GM12875 (cell line): ENCODE data around the gene AIFM3.
"Not testable (repeated sequence)": the region's sequence is repeated elsewhere in the genome, so short reads cannot be mapped to it uniquely, and the experiment has no call there.

Experiments used
- H3K4me3 ChIP-seq: one replicate; pipeline ENCODE4 v1.5.1; 2011; ENCODE audit warnings: low read depth, low read length, control low read depth
- TF ChIP-seq, protein P1 (sequence below): IDR thresholded peaks from 2 replicates; pipeline ENCODE4 v1.5.1; 2011; ENCODE audit warnings: low read depth, mild to moderate bottlenecking, control low read depth, inconsistent platforms, low read length, moderate library complexity, borderline replicate concordance; ENCODE audit not compliant: insufficient read depth

The AIFM3 gene

DNA sequence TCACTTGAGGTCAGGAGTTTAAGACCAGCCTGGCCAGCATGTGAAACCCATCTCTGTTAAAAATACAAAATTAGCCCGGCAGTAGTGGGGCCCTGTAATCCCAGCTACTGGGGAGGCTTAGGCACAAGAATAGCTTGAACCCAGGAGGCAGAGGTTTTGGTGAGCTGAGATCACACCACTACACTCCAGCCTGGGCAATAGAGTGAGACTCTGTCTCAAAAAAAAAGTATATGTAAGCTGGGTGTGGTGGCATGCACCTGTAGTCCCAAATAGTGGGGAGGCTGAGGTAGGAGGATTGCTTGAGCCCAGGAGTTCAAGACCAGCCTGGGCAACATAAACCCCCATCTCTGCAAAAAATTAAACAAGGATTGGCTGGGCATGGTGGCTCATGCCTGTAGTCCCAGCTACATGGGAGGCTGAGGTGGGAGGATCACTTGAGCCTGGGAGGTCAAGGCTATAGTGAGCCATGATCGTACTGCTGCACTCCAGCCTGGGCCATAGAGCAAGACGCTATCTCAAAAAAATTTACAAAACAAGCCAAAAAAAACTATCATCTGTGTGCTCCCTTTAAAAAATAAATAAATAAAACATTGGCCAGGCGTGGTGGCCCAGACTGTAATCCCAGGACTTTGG is 39.0 kb upstream of the AIFM3 start:
- TF ChIP-seq, protein P1, sequence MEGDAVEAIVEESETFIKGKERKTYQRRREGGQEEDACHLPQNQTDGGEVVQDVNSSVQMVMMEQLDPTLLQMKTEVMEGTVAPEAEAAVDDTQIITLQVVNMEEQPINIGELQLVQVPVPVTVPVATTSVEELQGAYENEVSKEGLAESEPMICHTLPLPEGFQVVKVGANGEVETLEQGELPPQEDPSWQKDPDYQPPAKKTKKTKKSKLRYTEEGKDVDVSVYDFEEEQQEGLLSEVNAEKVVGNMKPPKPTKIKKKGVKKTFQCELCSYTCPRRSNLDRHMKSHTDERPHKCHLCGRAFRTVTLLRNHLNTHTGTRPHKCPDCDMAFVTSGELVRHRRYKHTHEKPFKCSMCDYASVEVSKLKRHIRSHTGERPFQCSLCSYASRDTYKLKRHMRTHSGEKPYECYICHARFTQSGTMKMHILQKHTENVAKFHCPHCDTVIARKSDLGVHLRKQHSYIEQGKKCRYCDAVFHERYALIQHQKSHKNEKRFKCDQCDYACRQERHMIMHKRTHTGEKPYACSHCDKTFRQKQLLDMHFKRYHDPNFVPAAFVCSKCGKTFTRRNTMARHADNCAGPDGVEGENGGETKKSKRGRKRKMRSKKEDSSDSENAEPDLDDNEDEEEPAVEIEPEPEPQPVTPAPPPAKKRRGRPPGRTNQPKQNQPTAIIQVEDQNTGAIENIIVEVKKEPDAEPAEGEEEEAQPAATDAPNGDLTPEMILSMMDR, result no peak
- H3K4me3 ChIP-seq, result no peak overlapping the region

GRCh38 chr22:20928573-20928967 is 38.5 kb upstream of the AIFM3 start:
- TF ChIP-seq, protein P1, result no peak
- no peak overlapping the region for H3K4me3 ChIP-seq

GRCh38 chr22:20930004-20930403 is 37.1 kb upstream of the AIFM3 start:
- TF ChIP-seq, protein P1, result no peak
- H3K4me3 ChIP-seq, result no peak overlapping the region

DNA sequence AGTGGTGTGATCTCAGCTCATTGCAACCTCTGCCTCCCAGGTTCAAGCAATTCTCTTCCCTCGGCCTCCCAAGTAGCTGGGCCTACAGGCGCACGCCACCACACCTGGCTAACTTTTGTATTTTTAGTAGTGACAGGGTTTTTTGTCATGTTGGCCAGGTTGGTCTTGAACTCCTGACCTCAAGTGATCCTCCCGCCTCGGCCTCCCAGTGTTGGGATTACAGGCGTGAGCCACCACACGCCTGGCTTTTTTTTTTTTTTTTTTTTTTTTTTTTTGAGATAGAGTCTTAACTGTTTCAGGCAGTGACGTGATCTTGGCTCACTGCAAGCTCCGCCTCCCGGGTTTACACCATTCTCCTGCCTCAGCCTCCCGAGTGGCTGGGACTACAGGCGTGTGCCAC is 36.6 kb upstream of the AIFM3 start:
- H3K4me3 ChIP-seq, result not testable (repeated sequence)

- TF ChIP-seq, protein P1, result no peak
- H3K4me3 ChIP-seq, result no peak overlapping the region
Observed at GRCh38 chr22:20931126-20931654, 35.9 kb upstream of the AIFM3 start.

- TF ChIP-seq, protein P1, result no peak
- no peak overlapping the region for H3K4me3 ChIP-seq
Observed at GRCh38 chr22:20933910-20934309, 33.1 kb upstream of the AIFM3 start.

GRCh38 chr22:20935049-20935448 is 32.0 kb upstream of the AIFM3 start:
- not testable (repeated sequence) for H3K4me3 ChIP-seq

DNA sequence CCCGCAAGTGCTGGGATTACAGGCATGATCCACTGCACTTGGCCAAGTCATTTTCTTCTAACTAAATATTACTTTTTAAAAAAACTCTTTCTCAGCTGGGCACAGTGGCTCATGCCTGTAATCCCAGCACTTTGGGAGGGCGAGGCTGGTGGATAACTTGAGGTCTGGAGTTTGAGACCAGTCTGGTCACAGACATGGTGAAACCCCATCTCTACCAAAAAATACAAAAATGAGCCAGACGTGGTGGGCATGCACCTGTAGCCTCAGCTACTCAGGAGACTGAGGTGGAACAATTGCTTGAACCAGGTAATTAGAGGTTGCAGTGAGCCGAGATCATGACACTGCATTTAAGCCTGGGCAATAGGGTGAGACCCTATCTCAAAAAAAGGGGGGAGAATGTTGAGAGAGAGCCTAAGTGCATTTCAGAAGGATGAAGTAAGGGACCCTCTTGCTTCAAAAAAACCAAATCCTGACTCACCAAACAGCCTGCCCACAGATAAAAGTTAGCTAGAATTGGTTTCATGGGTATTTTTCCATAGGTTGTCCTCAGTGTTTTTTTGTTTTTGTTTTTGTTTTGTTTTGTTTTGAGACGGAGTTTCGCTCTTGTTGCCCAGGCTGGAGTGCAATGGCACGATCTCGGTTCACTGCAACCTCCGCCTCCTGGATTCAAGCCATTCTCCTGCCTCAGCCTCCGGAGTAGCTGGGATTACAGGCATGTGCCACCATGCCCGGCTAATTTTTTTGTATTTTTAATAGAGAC is 31.1 kb upstream of the AIFM3 start:
- not testable (repeated sequence) for H3K4me3 ChIP-seq
